NCI-H2081 treated with DMSO at 0.1 percent for 48 hours (cell line): ENCODE measurements around the gene KLF11.

Experiments used
- DNase-seq: peaks from one replicate; lab custom pipeline; 2025; lab: John Stamatoyannopoulos, UW

KLF11 gene

DNA sequence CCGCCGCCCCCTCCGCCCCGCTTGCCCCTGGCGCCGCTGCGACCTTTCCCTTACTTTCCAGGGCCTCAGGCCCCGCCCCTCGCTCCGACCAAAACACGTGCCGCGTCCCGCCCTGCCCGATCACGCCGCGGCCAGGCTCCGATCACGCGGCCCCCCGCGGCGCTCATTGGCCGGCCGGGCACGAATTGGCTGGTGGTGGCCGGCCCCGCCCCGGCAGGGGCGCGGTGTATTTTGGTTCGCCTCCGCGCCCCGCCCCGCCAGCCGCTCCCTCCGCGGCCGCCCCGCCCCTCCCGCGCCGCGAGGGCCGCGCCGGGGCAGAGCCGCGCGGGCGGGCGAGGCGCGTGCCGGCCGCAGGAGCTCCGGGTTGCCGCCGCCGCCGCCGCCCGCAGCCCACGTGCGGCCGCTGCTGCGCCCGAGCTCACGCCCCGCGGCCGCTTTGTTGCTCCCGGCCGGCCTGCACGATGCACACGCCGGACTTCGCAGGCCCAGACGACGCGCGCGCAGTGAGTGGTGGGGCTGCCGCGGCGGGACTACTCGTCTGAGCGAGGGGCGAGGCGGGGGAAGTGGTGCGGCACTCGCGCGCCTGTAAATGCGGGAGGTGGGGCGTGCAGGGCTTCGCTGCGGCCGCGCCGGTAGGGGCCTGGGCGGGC, at the start of gene KLF11:
Gene KLF11, plus strand, starts transcription at position 295 of the 650 bp plus-strand sequence. Its CDS starts 167 bp downstream, at position 462.
- DNase-seq, result peak; percentile 30

DNA sequence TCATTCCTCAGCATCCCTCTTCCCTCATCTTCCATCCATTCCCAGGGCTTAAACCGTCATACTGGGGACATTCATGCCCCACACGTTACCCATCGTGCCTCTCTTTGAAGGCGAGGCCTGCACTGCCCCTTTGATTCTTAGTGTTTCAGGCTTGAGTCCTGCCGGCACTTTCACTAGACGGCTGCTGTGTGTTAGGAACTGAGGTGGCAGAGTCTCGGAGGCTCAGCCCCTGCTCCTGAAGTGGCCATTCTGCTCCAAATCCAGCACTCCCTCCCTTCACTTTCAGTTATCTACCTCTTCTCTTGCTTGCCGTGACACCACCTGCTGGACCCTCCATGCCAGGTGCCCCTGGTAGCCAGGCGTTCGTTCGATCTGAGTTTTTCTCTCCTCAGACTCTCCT, 48.9 kb upstream of the KLF11 start:
- DNase-seq, result no peak

DNA sequence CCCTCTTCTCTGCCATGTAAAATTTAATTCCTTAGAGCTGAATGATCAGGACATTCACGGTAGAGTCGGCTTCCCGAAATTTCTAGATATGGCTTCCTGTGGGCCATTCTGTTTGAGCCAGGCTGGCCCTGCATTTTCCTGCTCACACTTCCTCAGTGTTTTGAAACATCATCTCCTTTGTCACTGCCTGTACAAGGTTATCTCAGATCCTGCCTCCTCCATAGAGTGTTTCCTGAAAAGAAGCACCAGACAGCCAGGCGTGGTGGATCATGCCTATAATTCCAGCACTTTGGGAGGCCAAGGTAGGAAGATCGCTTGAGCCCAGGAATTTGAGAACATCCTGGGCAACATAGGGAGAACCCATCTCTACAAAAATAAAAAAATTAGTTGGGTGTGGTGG, 48.3 kb upstream of the KLF11 start:
- no peak for DNase-seq

- no peak for DNase-seq
Measured at GRCh38 chr2:9996321-9996720, 47.0 kb upstream of the KLF11 start.

DNA sequence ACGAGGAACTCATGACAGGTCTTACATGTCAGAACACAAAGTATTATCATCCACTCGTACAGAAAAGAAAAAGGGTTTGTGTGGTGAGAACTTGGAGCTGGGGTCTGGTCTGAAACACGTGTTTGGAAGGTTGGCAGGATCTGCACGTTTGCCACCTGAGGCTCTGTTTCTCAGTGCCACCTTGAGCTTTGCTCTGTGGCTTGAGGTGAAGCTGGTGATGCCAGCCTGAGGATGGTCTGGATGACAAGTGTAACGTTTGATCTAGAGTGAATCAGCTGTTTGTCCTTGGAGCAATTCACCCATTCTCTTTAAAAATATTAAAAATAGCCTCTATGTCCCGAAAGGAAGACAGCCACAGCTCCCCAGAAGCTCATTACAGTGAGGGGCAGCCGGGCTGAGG, 45.4 kb upstream of the KLF11 start:
- DNase-seq, result no peak

- no peak for DNase-seq
Measured at GRCh38 chr2:9998916-9999654, 44.3 kb upstream of the KLF11 start.

GRCh38 chr2:9999693-10000092, 43.7 kb upstream of the KLF11 start:
- no peak for DNase-seq

DNA sequence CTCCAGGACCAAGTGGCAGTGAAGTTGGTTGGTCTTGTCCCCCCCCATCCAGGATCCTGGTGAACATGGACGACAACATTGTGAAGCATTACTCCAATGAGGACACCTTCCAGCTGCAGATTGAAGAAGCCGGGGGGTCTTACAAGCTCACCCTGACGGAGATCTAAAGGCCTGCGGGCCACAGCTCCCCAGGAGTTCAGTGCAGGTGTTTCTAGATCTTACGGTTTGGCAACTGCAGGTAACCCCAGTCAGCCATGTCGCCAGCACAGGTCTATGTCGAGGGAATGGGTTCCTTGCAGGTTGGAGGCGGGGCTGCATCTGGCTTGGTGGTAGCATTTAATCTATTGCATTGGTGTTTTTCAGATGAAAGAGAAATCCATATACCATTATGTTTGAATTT, 42.8 kb upstream of the KLF11 start:
- DNase-seq, result no peak

- DNase-seq, result no peak
Measured at GRCh38 chr2:10001586-10001985, 41.8 kb upstream of the KLF11 start.

GRCh38 chr2:10002109-10002508, 41.2 kb upstream of the KLF11 start:
- no peak for DNase-seq

DNA sequence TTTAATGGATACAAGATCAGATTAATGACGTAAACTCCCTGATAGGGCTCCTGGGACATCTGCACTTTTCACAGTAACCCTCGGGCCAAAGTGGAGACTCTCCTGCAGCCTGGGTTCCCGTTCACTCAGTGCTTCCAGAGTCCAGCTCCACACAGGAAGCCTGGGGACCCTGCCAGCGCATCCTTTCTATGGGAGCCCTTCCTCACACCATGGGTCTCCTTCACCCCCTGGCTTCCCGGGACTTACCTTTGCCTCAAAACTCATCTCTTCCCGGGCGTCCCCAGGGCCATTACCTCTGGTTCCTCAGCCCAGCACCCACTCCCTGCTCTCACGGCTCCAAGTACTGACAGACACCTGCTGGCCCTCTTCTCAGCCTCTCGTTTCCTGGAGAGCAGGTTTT, 40.7 kb upstream of the KLF11 start:
- DNase-seq, result no peak

GRCh38 chr2:10003206-10004125, 39.9 kb upstream of the KLF11 start:
- no peak for DNase-seq

DNA sequence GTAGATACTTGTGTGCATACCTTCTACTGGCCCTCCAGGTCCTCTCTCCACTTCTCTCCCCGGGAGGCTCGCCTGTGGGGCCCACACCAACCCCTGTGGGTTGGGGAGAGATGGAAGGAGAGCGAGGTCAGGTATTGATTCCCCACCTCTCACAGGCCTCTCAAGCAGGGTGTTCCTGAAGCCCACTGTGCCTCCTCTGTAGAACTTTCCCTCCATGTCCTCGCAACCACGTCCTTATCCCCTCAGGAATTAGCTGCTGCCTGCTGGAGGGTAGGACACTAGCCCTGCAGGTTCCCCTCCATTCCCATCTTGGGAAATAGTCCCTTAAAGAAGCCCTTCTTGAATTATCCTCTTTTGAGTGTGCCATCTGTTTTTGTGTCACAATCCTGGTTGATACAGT, 38.9 kb upstream of the KLF11 start:
- DNase-seq, result no peak

DNA sequence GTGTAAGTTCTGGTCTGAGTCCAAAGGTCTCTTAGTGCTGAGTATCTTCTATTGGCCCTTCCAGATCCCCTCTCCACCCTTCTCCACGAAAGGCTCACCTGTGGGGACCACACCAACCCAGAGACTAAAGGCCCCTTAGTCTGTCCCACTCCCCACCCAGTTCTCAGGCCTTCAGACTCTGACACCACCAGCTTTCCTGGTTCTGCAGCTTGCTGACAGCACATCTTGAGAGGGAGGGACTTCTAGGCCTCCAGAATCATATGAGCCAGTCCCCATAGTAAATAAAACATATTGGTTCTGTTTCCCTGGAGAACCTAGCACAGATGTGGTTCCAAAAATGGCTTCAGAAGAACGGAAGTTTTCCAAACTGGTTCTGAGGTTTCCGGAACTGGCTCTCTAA, 38.5 kb upstream of the KLF11 start:
- DNase-seq, result no peak

DNA sequence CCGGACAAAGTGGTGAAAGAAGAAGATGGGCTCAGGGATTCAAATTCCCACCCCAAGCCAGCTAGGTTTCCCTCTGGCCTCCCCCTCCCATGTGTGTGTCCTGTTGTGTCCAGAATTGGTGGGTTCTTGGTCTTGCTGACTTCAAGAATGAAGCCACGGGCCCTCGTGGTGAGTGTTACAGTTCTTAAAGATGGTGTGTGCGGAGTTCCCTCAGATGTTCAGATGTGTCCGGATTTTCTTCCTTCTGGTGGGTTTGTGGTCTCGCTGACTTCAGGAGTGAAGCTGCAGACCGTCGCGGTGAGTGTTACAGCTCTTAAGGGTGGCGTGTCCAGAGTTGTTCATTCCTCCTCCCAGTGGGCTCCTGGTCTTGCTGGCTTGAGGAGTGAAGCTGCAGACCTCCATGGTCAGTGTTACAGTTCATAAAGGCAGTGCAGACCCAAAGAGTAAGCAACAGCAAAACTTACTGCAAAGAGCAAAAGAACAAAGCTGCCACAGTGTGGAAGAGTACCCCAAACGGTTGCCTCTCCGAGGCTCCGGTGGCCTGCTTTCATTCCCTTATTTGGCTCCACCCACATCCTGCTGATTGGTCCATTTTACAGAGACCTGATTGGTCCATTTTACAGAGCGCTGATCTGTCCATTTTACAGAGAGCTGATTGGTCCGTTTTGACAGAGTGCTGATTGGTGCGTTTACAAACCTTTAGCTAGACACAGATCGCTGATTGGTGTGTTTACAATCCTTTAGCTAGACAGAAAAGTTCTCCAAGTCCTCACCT, 37.7 kb upstream of the KLF11 start:
- no peak for DNase-seq

- DNase-seq, result no peak
Measured at GRCh38 chr2:10006236-10007161, 36.9 kb upstream of the KLF11 start.

DNA sequence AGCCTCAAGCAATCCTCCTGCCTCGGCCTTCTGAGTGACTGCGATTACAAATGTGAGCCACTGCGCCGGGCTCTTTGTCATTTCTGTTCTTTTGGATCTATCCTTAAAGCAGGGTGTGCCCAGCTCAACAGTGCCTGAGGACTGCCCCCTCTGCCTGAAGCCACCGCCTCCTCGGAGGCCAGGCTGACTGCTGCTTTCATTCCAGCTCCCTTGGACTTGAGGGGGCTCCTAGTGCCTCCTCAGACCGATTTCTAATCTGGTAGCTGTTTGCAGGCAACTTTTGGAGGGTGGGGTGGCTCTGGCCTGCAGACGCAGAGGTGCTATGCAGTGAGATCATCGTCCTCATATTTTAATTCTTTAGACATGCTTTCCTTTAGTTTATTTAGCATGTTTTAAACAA, 35.9 kb upstream of the KLF11 start:
- DNase-seq, result no peak

DNA sequence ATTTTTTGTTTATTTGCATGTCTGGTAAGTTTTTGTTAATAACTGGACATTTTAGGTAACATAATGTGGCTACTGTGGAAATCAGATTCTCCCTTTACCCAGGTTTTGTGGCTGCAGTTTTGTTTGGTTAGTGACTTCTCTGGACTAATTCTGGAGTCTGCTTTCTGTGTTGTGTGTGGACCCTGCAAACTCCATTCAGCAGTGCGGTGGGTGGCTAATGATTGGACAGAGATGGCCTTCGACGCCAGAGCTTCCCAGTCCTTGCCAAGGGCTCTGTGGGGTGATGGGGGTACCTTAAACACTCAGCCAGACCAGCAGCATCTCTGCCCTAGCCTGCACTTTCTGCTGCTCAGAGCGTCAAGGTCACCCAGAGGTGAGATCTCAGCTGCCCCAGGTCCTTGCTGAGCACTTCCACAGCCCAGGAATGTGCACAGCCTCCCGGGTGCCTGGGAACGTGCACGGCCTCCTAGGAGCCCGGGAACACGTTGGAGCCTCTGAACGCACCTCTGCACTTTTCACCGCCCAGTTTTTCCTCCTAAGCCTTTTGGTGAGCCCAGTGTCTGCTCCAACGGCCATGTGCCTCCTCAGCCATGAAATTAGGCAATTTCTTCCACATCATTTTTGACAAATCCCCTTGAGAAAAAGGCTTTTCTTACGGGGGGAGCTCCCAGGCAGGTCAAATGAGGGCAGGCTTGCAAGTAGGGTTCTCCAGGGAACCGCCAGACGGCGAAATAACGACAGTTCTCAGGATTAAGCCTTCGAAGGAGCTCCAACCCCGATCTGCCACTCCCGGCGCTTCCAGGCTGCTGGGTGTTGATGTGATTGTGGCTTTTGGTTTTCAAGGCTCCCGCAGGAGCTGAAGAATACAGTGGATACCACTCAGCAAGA, 35.2 kb upstream of the KLF11 start:
- no peak for DNase-seq

- no peak for DNase-seq
Measured at GRCh38 chr2:10008809-10009176, 34.6 kb upstream of the KLF11 start.

DNA sequence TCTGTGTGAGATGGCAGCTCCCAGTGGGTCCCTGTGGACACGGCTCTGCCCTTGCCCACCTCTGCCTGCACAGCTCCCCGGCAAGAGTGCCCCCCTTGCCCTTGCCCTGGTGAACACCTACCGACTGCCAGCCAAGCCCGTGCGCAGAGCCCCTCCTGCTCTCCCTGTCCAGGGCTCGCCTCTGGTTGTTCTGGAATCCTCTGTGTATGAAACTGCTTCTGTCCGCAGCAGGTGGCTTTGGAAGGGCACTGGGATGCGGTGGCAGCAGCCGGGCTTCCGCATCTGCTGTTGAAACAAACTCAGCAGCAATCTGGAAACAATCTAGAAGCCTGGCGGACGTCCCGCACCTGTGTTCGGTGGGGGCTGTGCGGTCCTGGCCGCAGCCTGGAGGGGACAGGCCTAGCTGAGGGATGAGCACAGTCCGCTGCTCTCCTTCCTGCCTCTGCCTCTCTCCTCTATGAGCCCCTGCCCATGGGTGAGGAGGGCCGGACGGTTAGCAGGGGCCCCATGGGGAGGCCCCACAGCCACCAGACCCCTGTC, 34.0 kb upstream of the KLF11 start:
- DNase-seq, result no peak
